Pancreas (tissue), 10 donors: Measurements from ENCODE around the gene FCN2. TPM values are rescaled to one million over a fixed set of nuclear protein-coding genes. Genes with fewer than 3 reads are reported as not detected.

Source experiments
- ATAC-seq, 4 donors: fragments of 200-7000 bp; cut with Tn5 transposase; one replicate each; pipeline versions ENCODE4 v1.8.0 to v1.9.1; 2020; ENCODE audit warnings: mild to moderate bottlenecking in 4 of 4, moderate library complexity in 4 of 4
- DNase-seq, 6 donors: peaks; one replicate each; pipeline ENCODE4 v3.0.0-alpha.2; 2020
- FAIRE-seq: peaks from 2 replicates; lab custom pipeline; 2012; peaks lifted over from hg19 to GRCh38; lab: Jason Lieb, UNC
- H3K27ac ChIP-seq, 4 donors: fragments of 200-600 bp; sonication (generic); 1 replicate in 3 of 4; 2 replicates in 1 of 4; pipeline versions ENCODE4 v1.5.0 to v1.8.0; 2020
- H3K27me3 ChIP-seq, 4 donors: fragments of 200-600 bp; one replicate each; pipeline ENCODE4 v1.8.0; 2021
- H3K36me3 ChIP-seq, 3 donors: fragments of 200-600 bp; sonication (generic) in 1 of 3; one replicate each; pipeline versions ENCODE4 v1.5.0 to v1.8.0; 2020 to 2021
- H3K4me1 ChIP-seq, 3 donors: fragments of 200-600 bp; one replicate each; pipeline ENCODE4 v1.8.0; 2021
- H3K4me3 ChIP-seq, 4 donors: fragments of 200-600 bp; sonication (generic) in 2 of 4; one replicate each; pipeline versions ENCODE4 v1.5.0 to v1.8.0; 2020 to 2021
- H3K9me3 ChIP-seq, 4 donors: fragments of 200-600 bp; one replicate each; pipeline ENCODE4 v1.8.0; 2021
- CTCF ChIP-seq, 4 donors: fragments of 200-600 bp; sonication (generic) in 3 of 4; IDR thresholded peaks; one replicate each; pipeline versions ENCODE4 v1.5.0 to v1.8.0; 2021; ENCODE audit warnings: antibody characterized with exemption in 4 of 4
- WGBS, 2 donors: extraction: QIAGEN DNeasy Blood & Tissue Kit; methylation state at CpG; one replicate each; pipeline ENCODE4 v1.1.7; 2013; 5-methylcytosine and 5-hydroxymethylcytosine counted together
- intact Hi-C, 3 donors: fragments of 100-400 bp; cut with DNase I; formaldehyde crosslinking; loops; one replicate each; pipeline versions ENCODE4 v1.11.1 to v1.14.2; 2022
- polyA plus RNA-seq, 2 donors: library from polyadenylated mRNA; stranded (reverse); fragments of 200-250 nt; gene quantifications; one replicate each; pipeline ENCODE4 v1.2.3, GENCODE V29; 2013
- total RNA-seq, 6 donors: library from RNA; stranded (reverse); fragmentation: NEBNext Ultra II Directional in 4 of 6; extraction: Animal tissue kit (Norgen Biotek cat#: 25700) in 4 of 6; gene quantifications; one replicate each; pipeline versions ENCODE4 v1.2.1 to v1.2.4, GENCODE V29; 2021 to 2023
- donor health status: healthy with polysubstance abuse.
- donor health status: DM: no; HTN: no; CAD: no; lungs with moderate emphysema.
- donor health status: DM: no; HTN: no; CAD: no.
- donor health status: control.
- donor health status: control.
- donor health status: Bipolar disorder and iron deficiency.
- donor health status: DM: yes; HTN: yes; CAD: no.
- donor health status: DM: no; HTN: no; CAD: no.
- donor health status: DM: no; HTN: no; CAD: no.
- donor health status: DM: yes; HTN: yes; CAD: no.

The FCN2 gene
- total RNA-seq, result under 1 TPM in 4 of 6 donors, not detected in 2; 0.16 to 0.84 (median 0.42) TPM
- polyA plus RNA-seq, result under 1 TPM in 1 of 2 donors, not detected in 1; 0.38 TPM

DNA sequence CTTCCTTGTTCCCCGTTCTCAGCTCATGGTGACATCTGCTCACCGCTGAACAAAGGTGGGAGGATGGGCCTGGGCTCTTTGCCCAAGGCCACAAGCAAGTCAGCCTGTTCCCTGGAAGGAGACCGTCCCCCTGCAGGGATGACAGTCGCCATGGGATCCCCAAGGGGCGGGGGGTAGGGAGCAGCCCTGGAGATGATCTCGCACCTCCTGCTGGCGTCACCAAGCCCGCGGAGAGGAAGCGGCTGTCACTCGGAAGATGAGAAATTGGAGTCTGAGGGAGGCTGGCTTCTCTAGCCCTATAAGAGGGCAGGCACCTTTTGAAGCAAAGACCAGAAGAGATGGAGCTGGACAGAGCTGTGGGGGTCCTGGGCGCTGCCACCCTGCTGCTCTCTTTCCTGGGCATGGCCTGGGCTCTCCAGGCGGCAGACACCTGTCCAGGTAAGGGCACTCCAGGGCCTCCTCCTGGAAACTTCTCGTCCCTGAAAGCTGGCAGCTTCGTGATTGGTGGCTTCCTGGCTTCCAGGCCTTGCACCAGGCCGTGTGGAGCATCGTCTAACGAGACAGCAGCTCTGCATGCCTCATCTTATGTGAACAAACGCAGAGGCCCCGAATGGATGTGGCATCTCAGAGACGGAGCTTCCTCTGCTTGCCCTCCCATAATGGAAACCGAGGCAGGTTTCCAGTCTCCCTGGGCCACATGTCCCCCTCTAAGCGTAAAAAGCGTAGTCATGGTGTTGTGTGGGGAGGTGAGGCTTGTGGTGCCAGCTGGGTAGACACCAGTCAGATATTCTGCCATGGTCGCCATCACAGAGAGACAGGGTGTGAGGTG lies at the start of gene FCN2:
FCN2 (plus strand) TSS at position 327 of the 829 bp plus-strand sequence; CDS start at position 339, 12 bp downstream.
- intact Hi-C loops, result no loop called here
- no peaks in the 10 kb centered on the region for H3K4me1 ChIP-seq
- no peak within 1 kb of the TSS for H3K4me3 ChIP-seq
- H3K36me3 ChIP-seq, result no peaks in the 10 kb centered on the region
- no peaks in the 10 kb centered on the region for H3K27me3 ChIP-seq
- ATAC-seq (no peak), FAIRE-seq (no peak), DNase-seq (peak in 1 of 6 donors; percentile 18)
- H3K27ac ChIP-seq, result no peak within 1 kb of the TSS
- WGBS, 2 donors, result 49 to 59% methylated on average over 25 of the region's 25 CpGs
- no peak for TF ChIP-seq CTCF (IDR thresholded peaks at IDR 0.05)
- H3K9me3 ChIP-seq, result no peaks in the 10 kb centered on the region

- H3K36me3 ChIP-seq, result no peaks in the 10 kb centered on the region
- peak in 1 of 6 donors; percentile 38 for DNase-seq
These were observed 49.5 kb upstream of the FCN2 start for GRCh38 chr9:134830926-134831720.

GRCh38 chr9:134832471-134832870 lies 48.1 kb upstream of the FCN2 start:
- H3K9me3 ChIP-seq, result no peaks in the 10 kb centered on the region
- ATAC-seq, result no peak
- no peak for FAIRE-seq
- H3K27me3 ChIP-seq, result no peaks in the 10 kb centered on the region
- no peak for TF ChIP-seq CTCF (IDR thresholded peaks at IDR 0.05)
- WGBS, 2 donors, result 71 to 79% methylated on average over 19 of the region's 19 CpGs
- H3K4me1 ChIP-seq, result no peaks in the 10 kb centered on the region
- H3K36me3 ChIP-seq, result no peaks in the 10 kb centered on the region
- peak in 1 of 6 donors; percentile 62 for DNase-seq
- H3K4me3 ChIP-seq, result no peak overlapping the region
- no peak overlapping the region for H3K27ac ChIP-seq
- intact Hi-C loops, result no loop called here

More at GRCh38 chr9:134830926-134831720, 49.5 kb upstream of the FCN2 start:
- Histone ChIP-seq H3K4me1 (no peaks in the 10 kb centered on the region), H3K4me3 (no peak overlapping the region), H3K27ac (no peak overlapping the region), H3K27me3 (no peaks in the 10 kb centered on the region), H3K9me3 (no peaks in the 10 kb centered on the region)
- TF ChIP-seq CTCF (IDR thresholded peaks at IDR 0.05), result no peak
- WGBS, 2 donors, result 58 to 77% methylated on average over 21 of the region's 21 CpGs
- FAIRE-seq, result no peak
- intact Hi-C loops, result no loop called here
- no peak for ATAC-seq

- WGBS, 2 donors, result 56% methylated on average over 11 of the region's 11 CpGs
- no peaks in the 10 kb centered on the region for H3K9me3 ChIP-seq
- no peaks in the 10 kb centered on the region for H3K4me1 ChIP-seq
- no peaks in the 10 kb centered on the region for H3K36me3 ChIP-seq
- ATAC-seq (no peak), DNase-seq (no peak), FAIRE-seq (no peak)
- H3K27ac ChIP-seq, result no peak overlapping the region
- H3K27me3 ChIP-seq, result no peaks in the 10 kb centered on the region
- no peak for TF ChIP-seq CTCF (IDR thresholded peaks at IDR 0.05)
- intact Hi-C loops, result no loop called here
- no peak overlapping the region for H3K4me3 ChIP-seq
These were observed 47.2 kb upstream of the FCN2 start for GRCh38 chr9:134833294-134833880.
